Measurements from ENCODE around the gene SKP1. TPM values are rescaled to one million over a fixed set of nuclear protein-coding genes. Genes with fewer than 3 reads are reported as not detected.

Gene SKP1
- total RNA-seq, 1 donor from 2014 or later = 234 TPM

GRCh38 chr5:134151723-134152122, 25.0 kb downstream of the SKP1 start:
- H3K36me3 ChIP-seq = peaks cover 79% of the 10 kb centered on the region
- no peak for TF ChIP-seq CTCF (IDR thresholded peaks at IDR 0.05)
- DNase-seq = no peak
- H3K27ac ChIP-seq = no peak overlapping the region
- H3K4me3 ChIP-seq = no peak overlapping the region
- no peaks in the 10 kb centered on the region for H3K9me3 ChIP-seq
- no peaks in the 10 kb centered on the region for H3K27me3 ChIP-seq
- H3K4me1 ChIP-seq = peaks cover 24% of the 10 kb centered on the region
- intact Hi-C loops (cut with DNase I) = no loop called here
- no peak for ATAC-seq

GRCh38 chr5:134149571-134150303, 27.0 kb downstream of the SKP1 start:
- Histone ChIP-seq H3K9me3 (no peaks in the 10 kb centered on the region), H3K4me3 (no peak overlapping the region), H3K4me1 (peaks cover 28% of the 10 kb centered on the region), H3K27me3 (no peaks in the 10 kb centered on the region), H3K36me3 (peaks cover 76% of the 10 kb centered on the region), H3K27ac (no peak overlapping the region)
- ATAC-seq = no peak
- no peak for TF ChIP-seq CTCF (IDR thresholded peaks at IDR 0.05)
- no peak for DNase-seq
- intact Hi-C loops (cut with DNase I) = no loop called here

GRCh38 chr5:134148986-134149539, 27.7 kb downstream of the SKP1 start:
- intact Hi-C loops (cut with DNase I) = no loop called here
- no peak overlapping the region for H3K4me3 ChIP-seq
- no peaks in the 10 kb centered on the region for H3K9me3 ChIP-seq
- ATAC-seq = no peak
- DNase-seq = no peak
- no peaks in the 10 kb centered on the region for H3K27me3 ChIP-seq
- H3K27ac ChIP-seq = no peak overlapping the region
- H3K4me1 ChIP-seq = peaks cover 28% of the 10 kb centered on the region
- no peak for TF ChIP-seq CTCF (IDR thresholded peaks at IDR 0.05)
- peaks cover 75% of the 10 kb centered on the region for H3K36me3 ChIP-seq

- ATAC-seq (no peak), DNase-seq (no peak)
- intact Hi-C loops (cut with DNase I) = no loop called here
- no peak overlapping the region for H3K4me3 ChIP-seq
- no peak for TF ChIP-seq CTCF (IDR thresholded peaks at IDR 0.05)
- peaks cover 72% of the 10 kb centered on the region for H3K36me3 ChIP-seq
- no peaks in the 10 kb centered on the region for H3K9me3 ChIP-seq
- H3K4me1 ChIP-seq = peaks cover 28% of the 10 kb centered on the region
- no peak overlapping the region for H3K27ac ChIP-seq
- H3K27me3 ChIP-seq = no peaks in the 10 kb centered on the region
These were observed 28.4 kb downstream of the SKP1 start for GRCh38 chr5:134148316-134148715.

- Histone ChIP-seq H3K4me3 (no peak overlapping the region), H3K4me1 (peaks cover 28% of the 10 kb centered on the region), H3K27ac (no peak overlapping the region), H3K27me3 (no peaks in the 10 kb centered on the region), H3K9me3 (no peaks in the 10 kb centered on the region), H3K36me3 (peaks cover 70% of the 10 kb centered on the region)
- TF ChIP-seq CTCF (IDR thresholded peaks at IDR 0.05) = no peak
- intact Hi-C loops (cut with DNase I) = no loop called here
- DNase-seq = peak; percentile 18
- no peak for ATAC-seq
These were observed 29.9 kb downstream of the SKP1 start for GRCh38 chr5:134146651-134147518.
